Activated CD4-positive, alpha-beta T cell treated with anti-CD3 and anti-CD28 coated beads, Interleukin-2, Interleukin-6, amounts not matched to agents 100 ng/mL and 50 ng/mL, durations not matched to agents 16 hours and 8 hours (primary cell): ENCODE data around the gene CD52.
A peak's percentile ranks its signal among the peaks of the same experiment; 100 is the strongest.
"Not testable (repeated sequence)": the region's sequence is repeated elsewhere in the genome, so short reads cannot be mapped to it uniquely, and the experiment has no call there.

ENCODE experiments used
- DNase-seq: peaks from one replicate; pipeline ENCODE4 v3.0.0-alpha.2; 2020

The CD52 gene

GRCh38 chr1:26284597-26285347, 33.0 kb upstream of the CD52 start:
- DNase-seq: peak; percentile 96

DNA sequence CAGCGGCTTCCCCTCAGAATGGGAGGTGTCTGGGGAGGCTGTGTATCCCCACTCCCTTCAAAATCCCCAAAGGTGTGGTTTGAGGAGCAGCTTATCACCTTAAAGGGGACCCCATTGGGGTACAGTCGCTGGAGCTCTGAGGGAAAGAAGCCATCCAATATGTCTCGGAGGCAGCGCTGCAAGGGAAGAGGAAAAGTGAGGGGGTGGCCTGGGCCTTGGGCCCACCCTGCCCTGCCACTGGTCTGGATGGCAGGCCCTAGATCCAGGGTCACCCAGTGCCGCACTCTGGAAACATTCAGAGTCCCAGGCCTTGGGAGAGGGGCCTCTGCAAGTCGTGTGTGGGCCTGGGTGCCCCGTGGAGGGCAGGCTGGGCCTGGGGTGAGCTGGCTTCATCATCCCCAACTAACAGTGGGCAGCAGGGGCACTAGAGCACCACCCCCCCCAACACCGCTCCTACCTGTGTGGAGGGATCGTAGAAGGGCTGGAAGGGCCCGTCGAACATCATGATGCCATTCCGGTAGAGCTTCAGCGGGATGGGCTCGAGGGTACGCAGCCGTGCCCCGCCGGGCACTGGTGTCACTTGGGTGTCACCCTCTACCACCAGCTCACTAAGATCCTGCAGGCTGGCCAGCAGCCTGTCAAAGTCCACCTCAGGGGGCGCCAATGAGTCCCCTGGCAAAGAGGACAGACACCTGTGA, 32.2 kb upstream of the CD52 start:
- DNase-seq: peak; percentile 77

- no peak for DNase-seq
Measured at GRCh38 chr1:26286064-26286416, 31.7 kb upstream of the CD52 start.

GRCh38 chr1:26287033-26287711, 30.6 kb upstream of the CD52 start:
- DNase-seq: peak; percentile 87

GRCh38 chr1:26287811-26288210, 29.9 kb upstream of the CD52 start:
- no peak for DNase-seq

- DNase-seq: peak; percentile 85
Measured at GRCh38 chr1:26288311-26288941, 29.3 kb upstream of the CD52 start.

- DNase-seq: peak; percentile 64
Measured at GRCh38 chr1:26289158-26290059, 28.3 kb upstream of the CD52 start.

- DNase-seq: no peak
Measured at GRCh38 chr1:26290122-26290881, 27.5 kb upstream of the CD52 start.

- no peak for DNase-seq
Measured at GRCh38 chr1:26290882-26291261, 26.9 kb upstream of the CD52 start.

- no peak for DNase-seq
Measured at GRCh38 chr1:26291433-26291832, 26.3 kb upstream of the CD52 start.

- DNase-seq: no peak
Measured at GRCh38 chr1:26291939-26292338, 25.8 kb upstream of the CD52 start.

DNA sequence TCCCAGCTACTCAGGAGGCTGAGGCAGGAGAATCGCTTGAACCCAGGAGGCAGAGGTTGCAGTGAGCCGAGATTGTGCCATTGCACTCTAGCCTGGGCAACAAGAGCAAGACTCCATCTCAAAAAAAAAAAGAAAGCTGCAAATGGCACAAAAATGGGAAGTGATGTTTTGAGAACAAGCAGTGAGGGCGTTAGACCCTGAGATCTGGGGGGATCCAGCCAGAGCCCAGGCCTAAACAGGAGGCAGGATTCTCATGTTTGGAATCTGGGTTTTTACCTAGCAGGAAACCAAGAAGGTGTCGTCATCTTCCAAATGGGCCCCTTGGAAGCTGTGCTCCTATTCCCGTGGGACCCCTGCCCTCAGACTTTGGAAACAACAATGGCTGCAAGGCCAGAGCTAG, 25.0 kb upstream of the CD52 start:
- DNase-seq: not testable (repeated sequence)

GRCh38 chr1:26293911-26294463, 23.8 kb upstream of the CD52 start:
- DNase-seq: no peak

GRCh38 chr1:26295194-26296138, 22.3 kb upstream of the CD52 start:
- DNase-seq: no peak

- no peak for DNase-seq
Measured at GRCh38 chr1:26296340-26297056, 21.3 kb upstream of the CD52 start.

- no peak for DNase-seq
Measured at GRCh38 chr1:26297057-26297790, 20.5 kb upstream of the CD52 start.

- DNase-seq: no peak
Measured at GRCh38 chr1:26297791-26298124, 20.0 kb upstream of the CD52 start.

- DNase-seq: no peak
Measured at GRCh38 chr1:26300578-26301275, 17.0 kb upstream of the CD52 start.
